Mesothelial cell of epicardium (in vitro differentiated cells): ENCODE data around the gene SLC1A1. TPM values are rescaled to one million over a fixed set of nuclear protein-coding genes. Genes with fewer than 3 reads are reported as not detected.

Experiments
- DNase-seq, 2 experiments: peaks; one replicate each; pipeline ENCODE4 v3.0.0; 2021; ENCODE audit warnings: low spot score in 2 of 2; ENCODE audit not compliant: unreplicated experiment in 2 of 2
- H3K27ac Mint-ChIP-seq: 2 replicates; pipeline ENCODE4 v1.8.0; 2021; ENCODE audit warnings: mixed read lengths
- H3K27me3 Mint-ChIP-seq: 2 replicates; pipeline ENCODE4 v1.8.0; 2021; ENCODE audit warnings: low read depth, mixed read lengths
- H3K36me3 Mint-ChIP-seq: 2 replicates; pipeline ENCODE4 v1.8.0; 2021; ENCODE audit warnings: mixed read lengths
- H3K4me1 Mint-ChIP-seq: 2 replicates; pipeline ENCODE4 v1.8.0; 2021; ENCODE audit warnings: mixed read lengths
- H3K4me3 Mint-ChIP-seq: 2 replicates; pipeline ENCODE4 v1.8.0; 2021; ENCODE audit warnings: mild to moderate bottlenecking, moderate library complexity, mixed read lengths
- H3K9me3 Mint-ChIP-seq: 2 replicates; pipeline ENCODE4 v1.8.0; 2021; ENCODE audit warnings: mixed read lengths
- total RNA-seq: library from RNA; stranded (reverse); gene quantifications from 3 replicates; pipeline ENCODE4 v1.2.1, GENCODE V29; 2021
- TF ChIP-seq, protein P1 (sequence below): fragments of 200-600 bp; sonication (generic); IDR thresholded peaks from one replicate; pipeline ENCODE4 v1.5.0; 2021; ENCODE audit warnings: antibody characterized with exemption; ENCODE audit not compliant: unreplicated experiment

The SLC1A1 gene
- total RNA-seq, 1 donor from 2014 or later = 3.9 TPM

DNA sequence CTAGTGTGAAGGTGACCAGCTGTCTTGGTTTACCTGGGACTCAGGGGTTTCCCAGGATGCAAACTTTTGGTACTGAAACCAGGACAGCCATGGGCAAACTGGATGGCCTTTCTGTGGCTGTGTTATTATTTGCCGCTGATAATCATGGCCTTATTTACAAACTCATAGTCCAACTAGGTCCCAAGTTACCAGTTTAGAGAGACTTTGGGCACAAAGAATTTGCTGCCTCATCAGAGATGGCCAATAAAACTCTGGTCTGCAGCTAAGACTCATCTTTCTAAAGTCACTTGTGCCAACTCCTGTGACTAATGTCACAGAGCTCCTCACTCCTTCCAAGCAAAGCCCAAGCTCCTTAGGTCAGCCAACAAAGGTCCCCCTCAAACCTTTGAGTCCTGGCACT, 124.4 kb downstream of the SLC1A1 start:
- Mint-ChIP-seq H3K27ac (no peak overlapping the region), H3K9me3 (no peaks in the 10 kb centered on the region)

DNA sequence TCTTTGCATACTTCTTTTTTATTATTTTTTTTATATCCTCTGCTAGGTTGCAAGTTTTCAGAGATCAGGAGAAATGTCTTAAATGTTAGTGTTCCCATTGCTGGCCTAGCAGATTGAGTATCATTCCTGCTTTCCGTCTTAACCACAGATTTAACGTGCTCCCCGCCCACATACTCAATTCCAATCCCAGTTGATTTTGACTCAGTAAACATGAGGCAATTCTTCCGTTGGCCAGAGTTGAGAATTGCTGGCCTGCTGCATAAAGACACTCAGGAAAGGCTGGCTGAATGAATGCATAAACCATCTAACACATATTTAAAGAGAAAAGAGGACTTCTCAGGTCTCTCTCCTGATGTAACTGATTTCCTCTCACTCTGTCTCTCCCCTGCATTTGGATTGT, 125.0 kb downstream of the SLC1A1 start:
- Mint-ChIP-seq H3K27me3 (no peaks in the 10 kb centered on the region), H3K36me3 (peaks cover 2% of the 10 kb centered on the region), H3K4me3 (no peak overlapping the region)

More for the DNA sequence above, 124.4 kb downstream of the SLC1A1 start:
- H3K36me3 Mint-ChIP-seq = peaks cover 2% of the 10 kb centered on the region
- no peaks in the 10 kb centered on the region for H3K4me1 Mint-ChIP-seq
- no peaks in the 10 kb centered on the region for H3K27me3 Mint-ChIP-seq
- TF ChIP-seq, protein P1, sequence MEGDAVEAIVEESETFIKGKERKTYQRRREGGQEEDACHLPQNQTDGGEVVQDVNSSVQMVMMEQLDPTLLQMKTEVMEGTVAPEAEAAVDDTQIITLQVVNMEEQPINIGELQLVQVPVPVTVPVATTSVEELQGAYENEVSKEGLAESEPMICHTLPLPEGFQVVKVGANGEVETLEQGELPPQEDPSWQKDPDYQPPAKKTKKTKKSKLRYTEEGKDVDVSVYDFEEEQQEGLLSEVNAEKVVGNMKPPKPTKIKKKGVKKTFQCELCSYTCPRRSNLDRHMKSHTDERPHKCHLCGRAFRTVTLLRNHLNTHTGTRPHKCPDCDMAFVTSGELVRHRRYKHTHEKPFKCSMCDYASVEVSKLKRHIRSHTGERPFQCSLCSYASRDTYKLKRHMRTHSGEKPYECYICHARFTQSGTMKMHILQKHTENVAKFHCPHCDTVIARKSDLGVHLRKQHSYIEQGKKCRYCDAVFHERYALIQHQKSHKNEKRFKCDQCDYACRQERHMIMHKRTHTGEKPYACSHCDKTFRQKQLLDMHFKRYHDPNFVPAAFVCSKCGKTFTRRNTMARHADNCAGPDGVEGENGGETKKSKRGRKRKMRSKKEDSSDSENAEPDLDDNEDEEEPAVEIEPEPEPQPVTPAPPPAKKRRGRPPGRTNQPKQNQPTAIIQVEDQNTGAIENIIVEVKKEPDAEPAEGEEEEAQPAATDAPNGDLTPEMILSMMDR = no peak
- no peak overlapping the region for H3K4me3 Mint-ChIP-seq
- no peak for DNase-seq

DNA sequence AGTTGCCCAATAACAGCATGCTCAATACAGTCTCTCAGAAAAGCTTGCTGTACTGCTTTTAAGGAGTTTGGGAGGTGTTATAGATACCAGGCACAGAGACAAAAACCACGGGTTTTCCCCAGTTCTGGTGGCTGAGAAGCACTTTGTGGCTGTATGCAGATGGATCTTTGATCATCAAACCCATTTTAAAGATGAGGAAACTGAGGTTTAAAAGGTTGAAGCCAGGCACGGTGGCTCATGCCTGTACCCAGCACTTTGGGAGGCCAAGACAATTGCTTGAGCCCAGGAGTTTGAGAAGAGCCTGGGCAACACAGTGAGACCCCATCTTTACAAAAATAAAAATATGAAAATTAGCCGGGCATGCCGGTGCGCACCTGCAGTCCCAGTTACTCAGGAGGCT, 125.5 kb downstream of the SLC1A1 start:
- Mint-ChIP-seq H3K27me3 (no peaks in the 10 kb centered on the region), H3K4me3 (no peak overlapping the region), H3K4me1 (no peaks in the 10 kb centered on the region), H3K27ac (no peak overlapping the region), H3K36me3 (peaks cover 2% of the 10 kb centered on the region), H3K9me3 (no peaks in the 10 kb centered on the region)
- TF ChIP-seq, protein P1 = no peak
- DNase-seq = no peak

More for the DNA sequence above, 125.0 kb downstream of the SLC1A1 start:
- TF ChIP-seq, protein P1 = no peak
- DNase-seq = no peak
- Mint-ChIP-seq H3K27ac (no peak overlapping the region), H3K4me1 (no peaks in the 10 kb centered on the region), H3K9me3 (no peaks in the 10 kb centered on the region)

DNA sequence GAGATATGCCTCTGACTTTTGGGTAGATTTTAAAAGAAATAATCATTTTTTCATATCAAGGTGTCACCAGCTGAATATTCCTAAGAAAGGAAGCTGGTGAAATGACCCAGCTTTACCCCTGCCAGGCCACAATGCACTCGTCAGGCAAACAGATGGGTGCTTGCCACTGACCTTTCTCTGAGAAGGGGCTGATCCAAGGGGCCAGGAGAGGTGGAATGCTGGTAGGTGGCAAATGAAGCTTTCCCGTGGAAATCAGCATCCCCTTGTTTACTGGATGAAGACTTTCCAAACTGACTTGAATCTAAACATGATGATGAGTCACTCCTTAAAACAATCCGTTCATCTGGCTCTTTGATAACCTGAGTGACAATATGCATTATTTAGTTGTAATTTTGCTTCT, 127.5 kb downstream of the SLC1A1 start:
- no peak for DNase-seq
- Mint-ChIP-seq H3K4me3 (no peak overlapping the region), H3K27me3 (no peaks in the 10 kb centered on the region), H3K36me3 (no peaks in the 10 kb centered on the region), H3K9me3 (no peaks in the 10 kb centered on the region), H3K27ac (no peak overlapping the region), H3K4me1 (no peaks in the 10 kb centered on the region)
- TF ChIP-seq, protein P1 = no peak

DNA sequence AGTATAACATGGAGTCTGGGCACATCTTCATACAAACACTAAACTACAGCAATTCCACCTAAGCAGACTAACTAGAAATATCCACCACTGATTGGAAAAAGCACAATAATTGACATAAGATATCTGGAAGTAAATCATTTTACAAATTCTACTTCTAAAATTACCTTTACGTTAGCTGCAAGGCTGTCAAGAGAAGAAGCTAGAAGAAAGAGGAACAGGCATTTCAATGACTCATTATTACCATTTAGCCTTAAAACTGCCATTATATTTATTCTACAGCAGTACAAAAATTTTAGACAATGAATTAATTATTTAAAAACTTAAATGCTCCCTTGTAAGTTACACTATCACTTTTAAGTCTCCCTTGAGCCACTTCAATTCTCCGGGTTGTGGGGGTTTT, 128.4 kb downstream of the SLC1A1 start:
- H3K4me1 Mint-ChIP-seq = no peaks in the 10 kb centered on the region
- H3K36me3 Mint-ChIP-seq = no peaks in the 10 kb centered on the region
- DNase-seq = no peak
- no peaks in the 10 kb centered on the region for H3K27me3 Mint-ChIP-seq
- no peaks in the 10 kb centered on the region for H3K9me3 Mint-ChIP-seq
- no peak overlapping the region for H3K4me3 Mint-ChIP-seq
- TF ChIP-seq, protein P1 = no peak
- H3K27ac Mint-ChIP-seq = no peak overlapping the region

DNA sequence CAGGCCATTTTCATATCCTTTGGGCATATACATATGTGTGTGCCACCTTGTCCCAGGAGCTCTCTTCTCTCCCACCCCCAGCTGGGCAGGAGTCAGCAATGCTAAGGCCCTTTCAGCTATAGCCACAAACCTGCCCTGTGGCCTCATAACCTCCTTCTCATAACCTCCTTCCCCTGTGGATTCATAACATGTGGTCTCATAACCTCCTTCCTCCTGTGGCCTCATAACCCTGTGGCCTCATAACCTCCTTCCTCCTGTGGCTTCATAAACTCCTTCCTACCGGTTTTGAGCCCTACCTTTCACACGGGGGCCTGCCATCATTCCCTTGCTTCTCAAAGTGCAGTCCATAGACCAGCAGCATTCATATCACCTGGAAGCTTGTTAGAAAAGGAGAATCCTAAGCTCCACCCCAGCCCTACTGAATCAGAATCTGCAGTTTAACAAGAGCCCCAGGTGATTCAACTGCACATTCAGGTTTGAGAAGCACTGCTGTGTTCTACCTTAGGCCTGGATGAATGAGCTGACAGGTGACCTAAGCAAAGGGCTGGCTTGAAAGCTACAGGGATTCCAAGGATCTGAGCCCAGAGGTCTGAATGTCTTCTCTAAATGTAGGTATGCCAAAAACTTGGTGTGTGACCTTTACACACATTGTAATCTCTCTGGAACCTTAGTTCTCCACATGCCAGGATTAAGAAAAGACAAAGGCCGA, 129.9 kb downstream of the SLC1A1 start:
- H3K36me3 Mint-ChIP-seq = peaks cover 2% of the 10 kb centered on the region
- H3K9me3 Mint-ChIP-seq = no peaks in the 10 kb centered on the region
- no peak overlapping the region for H3K4me3 Mint-ChIP-seq
- DNase-seq = no peak
- no peaks in the 10 kb centered on the region for H3K27me3 Mint-ChIP-seq
- H3K4me1 Mint-ChIP-seq = no peaks in the 10 kb centered on the region
- no peak overlapping the region for H3K27ac Mint-ChIP-seq
- TF ChIP-seq, protein P1 = no peak
